GM18502 (cell line): Measurements from ENCODE around the gene SYNPO2L.
"Not testable (repeated sequence)": the region's sequence is repeated elsewhere in the genome, so short reads cannot be mapped to it uniquely, and the experiment has no call there.

ENCODE experiments used
- ATAC-seq: cut with Tn5 transposase; IDR thresholded peaks from one replicate; pipeline ENCODE4 v1.9.1; 2021; ENCODE audit warnings: mild to moderate bottlenecking; ENCODE audit not compliant: unreplicated experiment, poor library complexity

The SYNPO2L gene

GRCh38 chr10:73625004-73625883 lies 30.6 kb downstream of the SYNPO2L start:
- ATAC-seq: peak; percentile 37

- ATAC-seq: no peak
These were observed 32.8 kb downstream of the SYNPO2L start for GRCh38 chr10:73623056-73623455.

GRCh38 chr10:73620974-73621373 lies 34.9 kb downstream of the SYNPO2L start:
- not testable (repeated sequence) for ATAC-seq

- ATAC-seq: not testable (repeated sequence)
These were observed 38.7 kb downstream of the SYNPO2L start for GRCh38 chr10:73617143-73617542.

GRCh38 chr10:73614720-73615119 lies 41.1 kb downstream of the SYNPO2L start:
- ATAC-seq: no peak

DNA sequence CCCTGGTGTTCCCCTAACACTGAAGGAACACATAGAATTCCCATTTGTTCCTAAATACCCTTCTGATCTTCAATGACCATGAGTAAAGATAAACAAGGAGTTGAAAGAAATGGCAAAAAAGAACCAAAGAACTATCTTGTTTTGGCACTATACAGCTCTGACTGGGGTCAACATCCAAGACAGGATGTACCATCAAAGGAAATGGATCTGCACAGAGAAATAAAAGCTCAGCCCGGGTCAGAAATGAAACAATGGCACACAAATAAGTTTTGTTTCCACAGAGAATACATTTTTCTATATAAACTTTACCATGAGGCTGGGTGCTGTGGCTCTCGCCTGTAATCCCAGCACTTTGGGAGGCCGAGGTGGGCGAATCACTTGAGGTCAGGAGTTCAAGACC lies 46.7 kb downstream of the SYNPO2L start:
- ATAC-seq: no peak

- no peak for ATAC-seq
These were observed 54.3 kb downstream of the SYNPO2L start for GRCh38 chr10:73601486-73601921.

DNA sequence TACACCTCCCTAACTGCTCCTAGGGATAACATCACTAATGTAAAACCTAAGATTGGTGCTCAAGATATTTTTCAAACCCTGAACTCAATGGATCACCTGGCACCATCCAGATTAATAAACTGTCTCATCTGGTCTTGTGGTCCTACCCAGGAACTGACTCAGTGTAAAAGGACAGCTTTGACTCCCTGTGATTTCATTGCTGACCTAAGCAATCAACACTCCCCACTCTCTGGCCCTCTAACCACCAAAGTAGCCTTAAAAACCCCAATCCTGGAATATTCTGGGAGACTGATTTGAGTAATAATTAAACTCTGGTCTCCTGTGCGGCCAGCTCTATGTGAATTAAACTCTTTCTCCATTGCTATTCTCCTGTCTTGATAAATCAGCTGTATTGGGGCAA lies 58.5 kb downstream of the SYNPO2L start:
- no peak for ATAC-seq
